ENCODE results near the gene MRPL27.

MRPL27 gene

GRCh38 chr17:50319306-50320004 lies 53.5 kb downstream of the MRPL27 start:
- TF ChIP-seq EZH2phosphoT487 (IDR thresholded peaks at IDR 0.05; ENCODE audit: borderline replicate concordance): no peak
- no peak for TF ChIP-seq CTCF (conservative IDR thresholded peaks at IDR 0.05; ENCODE audit: low read length)
- no peak overlapping the region for H3K4me3 ChIP-seq (ENCODE audit: low read length, poor library complexity, severe bottlenecking)
- no peaks in the 10 kb centered on the region for H3K9me2 ChIP-seq (replicated peaks; ENCODE audit: low read depth, low read length)
- no peaks in the 10 kb centered on the region for H3K79me2 ChIP-seq (ENCODE audit: insufficient read depth, low read length)
- no peaks in the 10 kb centered on the region for H3K36me3 ChIP-seq (ENCODE audit: insufficient read depth, low read length)
- no peak overlapping the region for H3K9ac ChIP-seq (ENCODE audit: low read depth, low read length, poor library complexity, severe bottlenecking)
- H3K4me2 ChIP-seq (ENCODE audit: low read depth, low read length, poor library complexity, severe bottlenecking): no peak overlapping the region
- H2AFZ ChIP-seq (ENCODE audit: low read length): no peak overlapping the region
- H3F3A ChIP-seq (ENCODE audit: low read depth): no peaks in the 10 kb centered on the region
- H3K9me3 ChIP-seq (ENCODE audit: insufficient read depth, low read depth, low read length): no peaks in the 10 kb centered on the region
- no peaks in the 10 kb centered on the region for H3K4me1 ChIP-seq (ENCODE audit: insufficient read depth, low read length, poor library complexity, severe bottlenecking)
- no peaks in the 10 kb centered on the region for H4K20me1 ChIP-seq (ENCODE audit: insufficient read depth, low read length, poor library complexity, severe bottlenecking)
- no peaks in the 10 kb centered on the region for H3K27me3 ChIP-seq (ENCODE audit: insufficient read depth, low read length, poor library complexity, severe bottlenecking)

GRCh38 chr17:50318501-50319285 lies 54.3 kb downstream of the MRPL27 start:
- Histone ChIP-seq H3K9me2 (replicated peaks; ENCODE audit: low read depth, low read length) (no peaks in the 10 kb centered on the region), H3K36me3 (ENCODE audit: insufficient read depth, low read length) (no peaks in the 10 kb centered on the region), H3K79me2 (ENCODE audit: insufficient read depth, low read length) (no peaks in the 10 kb centered on the region), H3K9me3 (ENCODE audit: insufficient read depth, low read depth, low read length) (no peaks in the 10 kb centered on the region), H3F3A (ENCODE audit: low read depth) (no peaks in the 10 kb centered on the region), H2AFZ (ENCODE audit: low read length) (no peak overlapping the region), H3K9ac (ENCODE audit: low read depth, low read length, poor library complexity, severe bottlenecking) (no peak overlapping the region), H3K4me3 (ENCODE audit: low read length, poor library complexity, severe bottlenecking) (no peak overlapping the region), H4K20me1 (ENCODE audit: insufficient read depth, low read length, poor library complexity, severe bottlenecking) (no peaks in the 10 kb centered on the region), H3K27me3 (ENCODE audit: insufficient read depth, low read length, poor library complexity, severe bottlenecking) (no peaks in the 10 kb centered on the region), H3K4me1 (ENCODE audit: insufficient read depth, low read length, poor library complexity, severe bottlenecking) (no peaks in the 10 kb centered on the region), H3K4me2 (ENCODE audit: low read depth, low read length, poor library complexity, severe bottlenecking) (no peak overlapping the region)
- TF ChIP-seq EZH2phosphoT487 (IDR thresholded peaks at IDR 0.05; ENCODE audit: borderline replicate concordance) (no peak), CTCF (conservative IDR thresholded peaks at IDR 0.05; ENCODE audit: low read length) (no peak)
